ENCODE data around the gene PIGN. TPM values are rescaled to one million over a fixed set of nuclear protein-coding genes. Genes with fewer than 3 reads are reported as not detected.

The PIGN gene
- total and polyA plus RNA-seq, 2 of the 8 experiments (the other 6 are each of a cell fraction or from before 2014, with no cell fraction given): 20.9 to 26.3 TPM

DNA sequence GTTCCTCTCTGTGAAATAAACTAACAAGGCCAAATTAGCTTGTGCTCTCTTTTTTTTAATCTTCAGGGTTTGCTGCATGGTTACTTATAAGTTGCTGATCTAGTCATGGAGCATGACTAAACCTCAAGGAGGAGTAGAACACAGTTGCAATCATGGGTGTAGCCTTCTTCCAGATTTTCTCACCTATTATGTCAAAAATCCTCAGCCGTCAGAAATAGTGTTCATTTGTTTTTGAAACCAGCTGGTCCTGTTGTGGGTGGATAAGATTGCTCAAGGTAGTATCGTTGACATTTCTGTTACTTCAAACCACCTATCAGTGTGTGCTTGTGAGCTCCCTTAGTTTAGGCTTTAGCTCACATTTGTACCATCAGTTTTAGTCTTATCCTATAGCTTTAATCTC lies 11.4 kb upstream of the PIGN start:
- Histone ChIP-seq H2BK12ac (ENCODE audit: low read depth, low read length) (no peak overlapping the region), H4K20me1 (replicated peaks in 1 of 2; ENCODE audit: control insufficient read depth in 1 of 2, insufficient read depth in 2 of 2, low read length in 2 of 2) (peaks cover 2 to 3% of the 10 kb centered on the region in 2 experiments), H2BK5ac (ENCODE audit: low read depth, low read length) (no peak overlapping the region), H3K4ac (replicated peaks; ENCODE audit: insufficient read length, low read depth, low read length) (no peak overlapping the region), H3K9ac (replicated peaks in 1 of 4; ENCODE audit: extremely low read depth in 1 of 4, low read depth in 3 of 4, low read length in 3 of 4) (no peak overlapping the region), H3K18ac (ENCODE audit: extremely low read depth, low read length) (no peak overlapping the region), H3K79me2 (ENCODE audit: control insufficient read depth in 1 of 2, insufficient read depth in 2 of 2, low read length in 2 of 2) (peaks cover 5 to 95% of the 10 kb centered on the region in 2 experiments; a peak in 3 of 4 replicates), H3K9me3 (ENCODE audit: insufficient read depth in 2 of 2, low read depth in 1 of 2, low read length in 1 of 2) (no peaks in the 10 kb centered on the region), H2AK5ac (ENCODE audit: low read depth, low read length) (no peak overlapping the region), H3K4me1 (replicated peaks in 1 of 4; ENCODE audit: control insufficient read depth in 3 of 4, insufficient read depth in 4 of 4, low read length in 3 of 4) (no peaks in the 10 kb centered on the region), H3K4me3 (ENCODE audit: extremely low read depth in 1 of 4, insufficient read depth in 2 of 4, low read depth in 3 of 4, low read length in 4 of 4) (no peak overlapping the region), H3K23me2 (ENCODE audit: low read depth, low read length) (no peaks in the 10 kb centered on the region), H4K5ac (ENCODE audit: insufficient read length, low read depth, low read length) (no peak overlapping the region), H2BK120ac (replicated peaks; ENCODE audit: low read depth, low read length) (no peak overlapping the region), H3K14ac (ENCODE audit: insufficient read length) (no peak overlapping the region), H4K91ac (replicated peaks; ENCODE audit: insufficient read length, low read length) (no peak overlapping the region), H3K27ac (ENCODE audit: low read depth, low read length) (no peak overlapping the region), H3K23ac (ENCODE audit: insufficient read length) (no peak overlapping the region), H2AFZ (ENCODE audit: low read length) (no peak overlapping the region), H3K4me2 (ENCODE audit: insufficient read depth in 1 of 2, low read depth in 2 of 2, low read length in 2 of 2) (no peak overlapping the region), H4K8ac (ENCODE audit: extremely low read depth, insufficient read depth, low read length) (no peak overlapping the region), H3K79me1 (ENCODE audit: low read depth, low read length) (peaks cover 2% of the 10 kb centered on the region; the same call in 1 of the 2 replicates), H2BK15ac (ENCODE audit: low read length) (no peak overlapping the region), H3K56ac (replicated peaks; ENCODE audit: insufficient read length, low read depth, low read length) (no peak overlapping the region), H3K36me3 (ENCODE audit: control insufficient read depth in 2 of 4, insufficient read depth in 4 of 4, low read length in 3 of 4) (no peaks in the 10 kb centered on the region), H3K27me3 (replicated peaks in 1 of 4; ENCODE audit: control insufficient read depth in 3 of 4, extremely low read depth in 1 of 4, insufficient read depth in 3 of 4, low read length in 3 of 4) (no peaks in the 10 kb centered on the region), H2BK20ac (ENCODE audit: low read length) (no peak overlapping the region)
- POLR2A ChIA-PET (ENCODE audit: partially characterized antibody): interaction anchor here (4.2 kb wide), 1 partner anchor 11 kb away, joined by 23 read pairs; the partner anchor contains the start of genes PIGN and RELCH
- WGBS, 2 experiments (ENCODE audit: extremely low coverage in 1 of 2, insufficient coverage in 1 of 2, insufficient read length in 1 of 2, insufficient replicate concordance in 2 of 2, low coverage in 1 of 2, low lambda C conversion rate in 2 of 2, missing lambda C conversion rate in 1 of 2): 93% methylated on average over 2 of the region's 2 CpGs; no CpG with 5 or more reads in 1 of the 2 experiments
- CTCF ChIA-PET (ENCODE audit: partially characterized antibody): interaction anchor here (0.6 to 2.9 kb wide), 10 partner anchors 9 to 386 kb away, joined by 3 to 7 read pairs (median 3); no protein-coding TSS in a partner anchor
- FAIRE-seq: no peak
- no peak for DNase-seq (ENCODE audit: low read depth in 1 of 2, low spot score in 2 of 2)

Measured in H1 (cell line).